ENCODE measurements around the gene TACR2.

TACR2 gene

DNA sequence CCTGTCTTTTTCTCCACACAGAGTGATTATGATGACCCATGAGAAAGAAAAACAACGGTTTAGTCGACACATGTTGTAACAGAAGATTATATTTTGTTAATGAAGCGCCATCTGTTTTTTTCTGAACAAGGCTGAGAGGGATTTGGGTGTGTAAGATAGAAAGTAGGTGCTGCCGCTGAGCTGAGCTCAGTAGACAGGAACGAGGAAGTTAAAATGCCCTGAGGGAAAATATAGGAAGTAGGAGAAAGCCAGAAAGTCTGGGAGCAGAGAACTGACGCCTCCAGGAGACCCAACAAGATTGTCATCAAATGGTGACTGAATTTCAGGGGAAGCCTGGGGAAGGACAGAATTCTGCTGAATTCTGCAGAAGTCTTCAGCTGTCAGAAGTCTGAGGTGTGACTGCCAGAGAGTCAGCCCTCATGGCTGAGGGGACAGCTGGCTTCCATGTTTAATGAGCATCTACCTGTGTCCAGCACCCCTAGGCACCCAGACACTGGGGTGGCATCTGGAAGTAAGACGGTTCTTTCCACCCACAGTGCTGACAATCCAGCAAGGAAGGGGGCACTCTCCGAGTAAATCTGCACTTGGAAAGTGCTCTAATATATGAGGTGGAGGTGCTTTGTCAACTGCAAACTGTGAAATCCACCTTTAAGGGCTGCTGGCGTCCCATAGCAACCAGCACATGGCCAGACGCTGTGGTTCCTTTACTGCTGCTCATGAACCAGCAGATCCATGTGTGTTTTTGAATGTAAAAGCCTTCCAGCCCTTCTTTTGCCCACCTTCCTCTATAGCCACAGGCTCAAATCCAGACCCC lies 22.0 kb upstream of the TACR2 start:
- H3K4me3 ChIP-seq (ENCODE audit: low read depth, low read length) = no peak overlapping the region
- TF ChIP-seq, protein P1, sequence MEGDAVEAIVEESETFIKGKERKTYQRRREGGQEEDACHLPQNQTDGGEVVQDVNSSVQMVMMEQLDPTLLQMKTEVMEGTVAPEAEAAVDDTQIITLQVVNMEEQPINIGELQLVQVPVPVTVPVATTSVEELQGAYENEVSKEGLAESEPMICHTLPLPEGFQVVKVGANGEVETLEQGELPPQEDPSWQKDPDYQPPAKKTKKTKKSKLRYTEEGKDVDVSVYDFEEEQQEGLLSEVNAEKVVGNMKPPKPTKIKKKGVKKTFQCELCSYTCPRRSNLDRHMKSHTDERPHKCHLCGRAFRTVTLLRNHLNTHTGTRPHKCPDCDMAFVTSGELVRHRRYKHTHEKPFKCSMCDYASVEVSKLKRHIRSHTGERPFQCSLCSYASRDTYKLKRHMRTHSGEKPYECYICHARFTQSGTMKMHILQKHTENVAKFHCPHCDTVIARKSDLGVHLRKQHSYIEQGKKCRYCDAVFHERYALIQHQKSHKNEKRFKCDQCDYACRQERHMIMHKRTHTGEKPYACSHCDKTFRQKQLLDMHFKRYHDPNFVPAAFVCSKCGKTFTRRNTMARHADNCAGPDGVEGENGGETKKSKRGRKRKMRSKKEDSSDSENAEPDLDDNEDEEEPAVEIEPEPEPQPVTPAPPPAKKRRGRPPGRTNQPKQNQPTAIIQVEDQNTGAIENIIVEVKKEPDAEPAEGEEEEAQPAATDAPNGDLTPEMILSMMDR (conservative IDR thresholded peaks at IDR 0.05; ENCODE audit: low read depth, low read length) = no peak
- DNase-seq (ENCODE audit: low read depth) = peak; percentile 47

DNA sequence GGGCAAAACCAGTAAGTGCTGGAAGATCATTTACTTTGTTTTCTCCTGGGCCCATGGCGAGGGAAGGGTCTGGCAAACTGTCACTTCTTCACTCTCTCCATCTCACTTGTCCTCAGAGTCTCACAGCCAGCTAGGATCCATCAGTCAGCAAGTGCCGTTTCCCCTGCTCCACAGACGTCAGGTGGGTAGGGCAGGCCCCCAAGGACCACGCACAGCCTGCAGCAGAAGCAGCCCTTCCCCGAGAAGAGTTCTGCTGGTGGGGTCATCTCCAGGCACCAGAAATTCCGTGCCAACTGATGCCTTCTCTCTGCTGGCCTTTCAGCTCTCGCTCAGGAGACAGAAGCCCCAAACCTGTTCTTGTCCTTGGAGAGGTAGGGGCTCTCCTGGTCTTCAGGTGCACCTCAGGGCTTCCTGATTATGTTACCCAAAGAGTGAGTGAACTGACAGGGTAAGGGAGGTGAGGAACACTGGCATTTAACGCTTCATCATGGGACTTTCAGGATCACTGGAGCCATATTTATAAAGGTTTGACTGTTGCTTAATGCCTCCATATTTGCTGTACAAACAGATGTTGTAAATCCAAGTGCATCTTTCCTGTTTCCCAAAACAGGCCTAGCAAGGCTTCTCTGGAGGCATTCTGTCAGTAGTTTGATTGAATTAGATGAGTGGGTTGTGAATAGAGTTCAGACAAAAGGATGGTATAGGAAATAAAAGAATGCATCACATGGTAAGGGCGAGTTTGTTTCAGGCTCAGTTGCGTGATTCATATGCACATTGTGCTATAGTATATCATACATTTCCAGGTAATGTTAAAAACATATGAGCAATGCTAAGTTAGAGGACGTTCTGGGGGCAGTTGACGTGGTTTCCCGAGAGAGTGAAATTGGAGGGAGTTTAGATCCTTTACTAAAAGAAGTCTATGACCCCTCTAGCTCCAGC lies 20.9 kb upstream of the TACR2 start:
- H3K4me3 ChIP-seq (ENCODE audit: low read depth, low read length) = no peak overlapping the region
- TF ChIP-seq, protein P1 (conservative IDR thresholded peaks at IDR 0.05; ENCODE audit: low read depth, low read length) = no peak
- DNase-seq (ENCODE audit: low read depth) = no peak

DNA sequence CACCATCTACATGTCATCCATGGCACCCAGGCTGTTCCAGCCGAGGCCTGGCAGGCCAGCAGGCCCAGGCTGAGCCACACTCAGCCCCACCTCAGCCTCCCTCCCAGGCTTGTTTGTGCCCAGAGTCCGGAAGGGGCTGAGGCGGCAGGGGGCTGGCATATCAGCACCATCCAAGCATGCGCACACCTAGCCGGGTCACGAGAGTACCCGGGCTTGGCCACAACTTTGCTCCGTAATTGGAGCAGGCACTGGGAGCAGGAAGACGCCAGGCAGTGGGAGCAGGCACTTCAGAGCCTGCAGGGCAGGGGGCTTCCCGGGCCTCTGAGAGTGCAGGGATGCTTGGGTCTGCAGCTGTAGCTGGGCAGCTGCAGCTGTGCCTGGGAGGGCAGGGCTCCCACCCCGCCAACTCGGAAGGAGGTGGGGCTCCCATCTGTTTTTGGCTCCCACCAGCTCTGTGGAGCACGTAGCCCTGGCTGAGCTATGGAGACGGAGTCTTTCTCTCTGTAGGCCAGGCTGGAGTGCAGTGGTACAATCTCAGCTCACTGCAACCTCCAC lies 19.3 kb upstream of the TACR2 start:
- TF ChIP-seq, protein P1 (conservative IDR thresholded peaks at IDR 0.05; ENCODE audit: low read depth, low read length) = no peak
- no peak for DNase-seq (ENCODE audit: low read depth)
- no peak overlapping the region for H3K4me3 ChIP-seq (ENCODE audit: low read depth, low read length)

DNA sequence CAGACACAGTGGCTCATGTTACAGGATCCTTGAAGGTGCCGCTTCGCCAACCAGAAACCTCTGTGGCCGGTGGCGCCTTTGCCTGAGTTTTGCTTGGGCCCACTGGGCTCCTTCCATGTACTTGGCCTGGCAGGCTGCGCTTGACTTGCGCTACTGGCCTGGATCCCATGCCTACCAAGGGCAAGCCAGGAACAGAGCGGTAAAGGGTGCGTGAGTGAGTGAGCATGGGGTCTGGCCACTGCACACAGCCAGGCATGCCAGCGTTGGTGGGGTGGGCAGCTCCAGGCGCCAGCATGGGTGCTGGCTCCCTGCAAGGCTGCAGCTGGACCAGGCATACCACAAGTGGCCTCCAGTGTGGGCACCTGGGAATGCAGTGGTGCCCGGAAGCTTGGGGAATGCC lies 18.2 kb upstream of the TACR2 start:
- H3K4me3 ChIP-seq (ENCODE audit: low read depth, low read length) = no peak overlapping the region
- DNase-seq (ENCODE audit: low read depth) = no peak
- TF ChIP-seq, protein P1 (conservative IDR thresholded peaks at IDR 0.05; ENCODE audit: low read depth, low read length) = no peak

DNA sequence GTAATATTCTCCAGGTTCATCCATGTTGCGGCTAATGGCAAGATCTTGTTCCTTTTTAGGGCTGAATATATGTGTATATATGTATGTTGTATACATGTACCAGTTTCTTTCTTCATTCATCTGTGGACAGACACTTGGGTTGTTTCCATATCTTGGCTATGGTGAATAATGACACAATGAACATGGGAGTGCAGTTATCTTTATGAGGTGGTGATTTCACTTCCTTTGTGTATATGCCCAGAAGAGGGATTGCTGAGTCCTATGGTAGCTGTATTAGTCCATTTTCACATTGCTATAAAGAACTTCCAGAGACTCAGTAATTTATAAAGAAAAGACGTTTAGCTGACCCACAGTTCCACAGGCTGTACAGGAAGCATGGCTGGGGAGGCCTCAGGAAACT lies 17.5 kb upstream of the TACR2 start:
- TF ChIP-seq, protein P1 (conservative IDR thresholded peaks at IDR 0.05; ENCODE audit: low read depth, low read length) = no peak

DNA sequence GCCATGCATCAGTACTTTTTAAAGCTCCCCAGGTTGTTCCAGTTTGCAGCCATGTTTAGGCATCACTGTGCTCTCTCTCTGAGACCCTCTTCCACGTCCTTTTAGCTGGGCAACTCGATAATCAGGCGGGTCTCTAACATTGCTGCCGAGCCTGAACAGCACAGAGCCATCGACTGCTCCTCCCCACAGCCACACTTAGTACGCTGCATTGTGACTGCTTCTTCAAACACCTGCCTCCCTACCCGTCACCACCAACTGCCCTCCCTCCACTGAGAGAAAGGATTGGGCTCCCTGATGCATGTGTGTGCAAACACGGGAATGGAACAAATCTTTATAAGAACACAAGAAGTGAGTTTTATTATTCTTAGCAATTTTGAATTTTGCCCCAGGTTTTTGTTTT lies 11.4 kb upstream of the TACR2 start:
- DNase-seq (ENCODE audit: low read depth) = no peak
- no peak overlapping the region for H3K4me3 ChIP-seq (ENCODE audit: low read depth, low read length)
- TF ChIP-seq, protein P1 (conservative IDR thresholded peaks at IDR 0.05; ENCODE audit: low read depth, low read length) = no peak

More for the DNA sequence above, 17.5 kb upstream of the TACR2 start:
- no peak for DNase-seq (ENCODE audit: low read depth)
- no peak overlapping the region for H3K4me3 ChIP-seq (ENCODE audit: low read depth, low read length)

All from choroid plexus epithelial cell (primary cell).